Keratinocyte (primary cell): ENCODE measurements around the gene GH1. TPM values are rescaled to one million over a fixed set of nuclear protein-coding genes. Genes with fewer than 3 reads are reported as not detected.
"Not testable (repeated sequence)": the region's sequence is repeated elsewhere in the genome, so short reads cannot be mapped to it uniquely, and the experiment has no call there.

Source experiments
- DNase-seq: peaks from one replicate; pipeline ENCODE4 v3.0.0-alpha.2; 2011; ENCODE audit warnings: low read depth, missing footprints, low spot score
- FAIRE-seq: peaks from 2 replicates; lab custom pipeline; 2011; peaks lifted over from hg19 to GRCh38; lab: Jason Lieb, UNC
- H2AFZ ChIP-seq: 2 replicates; pipeline ENCODE4 v1.6.0; 2012; ENCODE audit warnings: low read length, control low read depth, inconsistent platforms; ENCODE audit not compliant: control insufficient read depth
- H3K27ac ChIP-seq: 2 replicates; pipeline ENCODE4 v1.5.1; 2011; ENCODE audit warnings: low read length; ENCODE audit not compliant: control insufficient read depth, insufficient read depth
- H3K27me3 ChIP-seq: 3 replicates; pipeline ENCODE4 v1.6.0; 2011; ENCODE audit warnings: low read length; ENCODE audit not compliant: control insufficient read depth, insufficient read depth; ENCODE audit errors: extremely low read depth
- H3K36me3 ChIP-seq, 2 experiments: 2 replicates in 1 of 2; 3 replicates in 1 of 2; pipeline ENCODE4 v1.5.1; 2011; ENCODE audit warnings: low read length in 2 of 2, mild to moderate bottlenecking in 1 of 2; ENCODE audit not compliant: control insufficient read depth in 2 of 2, insufficient read depth in 2 of 2; ENCODE audit errors: extremely low read depth in 1 of 2
- H3K4me1 ChIP-seq: 3 replicates; pipeline ENCODE4 v1.5.1; 2011; ENCODE audit warnings: low read length; ENCODE audit not compliant: control insufficient read depth, insufficient read depth; ENCODE audit errors: extremely low read depth
- H3K4me2 ChIP-seq: 3 replicates; pipeline ENCODE4 v1.6.0; 2011; ENCODE audit warnings: low read depth, low read length; ENCODE audit not compliant: control insufficient read depth, insufficient read depth; ENCODE audit errors: extremely low read depth
- H3K4me3 ChIP-seq, 3 experiments: fragments of 200-600 bp in 1 of 3; sonication (generic) in 1 of 3; 2 replicates in 2 of 3; 3 replicates in 1 of 3; pipeline ENCODE4 v1.5.1; 2011 to 2016; ENCODE audit warnings: low read length in 3 of 3, mild to moderate bottlenecking in 3 of 3, control low read depth in 2 of 3, inconsistent platforms in 1 of 3, low read depth in 1 of 3, mixed read lengths in 1 of 3, mixed run types in 1 of 3, moderate library complexity in 1 of 3; ENCODE audit not compliant: control insufficient read depth in 2 of 3, insufficient read depth in 2 of 3; ENCODE audit errors: extremely low read depth in 1 of 3
- H3K79me2 ChIP-seq: 2 replicates; pipeline ENCODE4 v1.6.0; 2012; ENCODE audit warnings: low read length; ENCODE audit not compliant: control insufficient read depth, insufficient read depth
- H3K9ac ChIP-seq: 3 replicates; pipeline ENCODE4 v1.6.0; 2011; ENCODE audit warnings: low read length; ENCODE audit not compliant: control insufficient read depth, insufficient read depth; ENCODE audit errors: extremely low read depth
- H3K9me1 ChIP-seq: 3 replicates; pipeline ENCODE4 v1.6.0; 2011; ENCODE audit warnings: low read length; ENCODE audit not compliant: control insufficient read depth, insufficient read depth; ENCODE audit errors: extremely low read depth
- H3K9me3 ChIP-seq: 2 replicates; pipeline ENCODE4 v1.5.1; 2012; ENCODE audit warnings: low read depth, low read length; ENCODE audit not compliant: control insufficient read depth
- H4K20me1 ChIP-seq: 3 replicates; pipeline ENCODE4 v1.6.0; 2011; ENCODE audit warnings: low read length; ENCODE audit not compliant: control insufficient read depth, insufficient read depth; ENCODE audit errors: extremely low read depth
- CTCF ChIP-seq, 3 experiments: IDR thresholded peaks in 1 of 3; conservative IDR thresholded peaks in 1 of 3; optimal IDR thresholded peaks in 1 of 3; 2 replicates in 2 of 3; 3 replicates in 1 of 3; pipeline versions ENCODE3 to v1.5.1; 2011; ENCODE audit warnings: low read length in 3 of 3, mild to moderate bottlenecking in 3 of 3, moderate library complexity in 2 of 3, control low read depth in 1 of 3, inconsistent platforms in 1 of 3; ENCODE audit not compliant: insufficient read depth in 2 of 3; ENCODE audit errors: extremely low read depth in 1 of 3
- EZH2 ChIP-seq: IDR thresholded peaks from one replicate; pipeline ENCODE4 v1.6.1; 2012; ENCODE audit warnings: inconsistent platforms, mild to moderate bottlenecking, low read length, moderate library complexity
- dilution Hi-C: fragments of 300-500 bp; cut with MboI; formaldehyde crosslinking; loops from one replicate; pipeline ENCODE4 v1.7.0; 2020; ENCODE audit warnings: low sequenced_read_pairs; ENCODE audit not compliant: extremely low pct_ligation_motif_present
- polyA minus RNA-seq, 3 experiments: library from RNA; depleted of rRNA, polyadenylated mRNA; stranded (reverse); fragments of >200 nt; gene quantifications; 1 replicate in 1 of 3; 2 replicates in 1 of 3; 3 replicates in 1 of 3; pipeline ENCODE4 v1.2.3, GENCODE V29; 2011
- polyA plus RNA-seq, 5 experiments: library from polyadenylated mRNA; depleted of rRNA in 3 of 5; stranded (reverse) in 3 of 5; stranded (forward) in 1 of 5; unstranded in 1 of 5; fragments of >200 nt; gene quantifications; 1 replicate in 1 of 5; 2 replicates in 3 of 5; 3 replicates in 1 of 5; pipeline versions ENCODE4 v1.2.1 to v1.2.3, GENCODE V29; 2011 to 2012; ENCODE audit warnings: missing spikeins in 2 of 5, low read depth in 1 of 5, low replicate concordance in 1 of 5

Gene GH1
- polyA plus RNA-seq (not detected in 3 replicates), polyA minus RNA-seq (not detected in 3 replicates)
- polyA plus RNA-seq (2011; ENCODE audit: low read depth): not detected
- not detected in 2 replicates for polyA plus RNA-seq (2011; cell fraction: cytosol; rRNA removed)
- not detected in 2 replicates for polyA plus RNA-seq (2011; cell fraction: nucleus; rRNA removed)
- not detected in 2 replicates for polyA plus RNA-seq (2012; ENCODE audit: low replicate concordance)
- polyA minus RNA-seq (2011; cell fraction: cytosol; rRNA and poly(A)+ RNA removed): not detected
- polyA minus RNA-seq (2011; cell fraction: nucleus; rRNA and poly(A)+ RNA removed): not detected in 2 replicates

- H3K27ac ChIP-seq, DNase-seq, H3K79me2 ChIP-seq, H3K9ac ChIP-seq, H3K9me3 ChIP-seq, H3K9me1 ChIP-seq, H4K20me1 ChIP-seq, dilution Hi-C loops, H3K4me3 ChIP-seq, FAIRE-seq, H3K27me3 ChIP-seq, H2AFZ ChIP-seq, H3K4me1 ChIP-seq, H3K4me2 ChIP-seq, H3K36me3 ChIP-seq: not testable (repeated sequence)
Observed at GRCh38 chr17:63918789-63919305, at the start of gene GH1. Gene GH1, minus strand, starts transcription at chr17:63918839. Its CDS starts 63 bp downstream, at chr17:63918776.

GRCh38 chr17:63967953-63968352 is 49.3 kb upstream of the GH1 start:
- Histone ChIP-seq H4K20me1 (no peaks in the 10 kb centered on the region), H3K4me1 (no peaks in the 10 kb centered on the region)
- dilution Hi-C loops: no loop called here

More at GRCh38 chr17:63967953-63968352, 49.3 kb upstream of the GH1 start:
- H3K9ac ChIP-seq: no peak overlapping the region
- no peaks in the 10 kb centered on the region for H3K79me2 ChIP-seq
- no peak overlapping the region for H3K4me3 ChIP-seq
- no peak overlapping the region for H3K4me2 ChIP-seq
- H3K9me1 ChIP-seq: no peaks in the 10 kb centered on the region
- no peaks in the 10 kb centered on the region for H3K9me3 ChIP-seq
- H3K27me3 ChIP-seq: no peaks in the 10 kb centered on the region
- DNase-seq (no peak), FAIRE-seq (no peak)
- H2AFZ ChIP-seq: no peak overlapping the region
- H3K27ac ChIP-seq: no peak overlapping the region
- H3K36me3 ChIP-seq: no peaks in the 10 kb centered on the region
- TF ChIP-seq CTCF (optimal IDR thresholded peaks at IDR 0.05 in 1 of 3, IDR thresholded peaks at IDR 0.05 in 1 of 3, conservative IDR thresholded peaks at IDR 0.05 in 1 of 3; ENCODE audit: extremely low read depth in 1 of 3, insufficient read depth in 2 of 3, low read length in 3 of 3): no peak
- TF ChIP-seq EZH2: no peak
